Lower leg skin (tissue), 3 donors: Measurements from ENCODE around the gene CACNA1S.

Source experiments
- POLR2A ChIP-seq, 2 donors: fragments of 450-650 bp; IDR thresholded peaks; one replicate each; pipeline ENCODE4 v1.6.1; 2016 to 2017; ENCODE audit warnings: antibody characterized with exemption in 2 of 2, mild to moderate bottlenecking in 1 of 2, moderate library complexity in 1 of 2
- TF ChIP-seq, protein P1 (sequence below), 3 donors: fragments of 450-650 bp; IDR thresholded peaks; one replicate each; pipeline ENCODE4 v1.5.1; 2016; ENCODE audit warnings: antibody characterized with exemption in 3 of 3, mild to moderate bottlenecking in 3 of 3, moderate library complexity in 2 of 3

DNA sequence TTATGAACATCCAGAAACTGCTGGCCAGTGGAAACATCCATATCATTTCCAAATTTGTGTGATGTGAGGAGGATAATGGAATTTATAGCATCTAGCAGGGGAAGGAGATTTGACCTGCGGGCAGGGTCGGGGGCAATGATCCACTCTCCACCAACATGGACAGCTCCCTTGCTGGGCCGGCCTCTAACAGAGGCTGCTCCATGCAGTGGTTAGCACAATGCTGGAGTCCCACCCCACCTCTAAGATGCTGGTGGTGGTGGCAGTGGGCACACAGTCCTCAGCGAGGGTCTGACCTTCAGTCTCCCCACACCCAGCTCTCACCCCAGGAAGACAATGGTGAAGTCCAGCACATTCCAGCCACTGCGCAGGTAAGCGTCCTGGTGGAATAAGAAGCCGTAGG is 18.7 kb downstream of the CACNA1S start:
- TF ChIP-seq, protein P1, sequence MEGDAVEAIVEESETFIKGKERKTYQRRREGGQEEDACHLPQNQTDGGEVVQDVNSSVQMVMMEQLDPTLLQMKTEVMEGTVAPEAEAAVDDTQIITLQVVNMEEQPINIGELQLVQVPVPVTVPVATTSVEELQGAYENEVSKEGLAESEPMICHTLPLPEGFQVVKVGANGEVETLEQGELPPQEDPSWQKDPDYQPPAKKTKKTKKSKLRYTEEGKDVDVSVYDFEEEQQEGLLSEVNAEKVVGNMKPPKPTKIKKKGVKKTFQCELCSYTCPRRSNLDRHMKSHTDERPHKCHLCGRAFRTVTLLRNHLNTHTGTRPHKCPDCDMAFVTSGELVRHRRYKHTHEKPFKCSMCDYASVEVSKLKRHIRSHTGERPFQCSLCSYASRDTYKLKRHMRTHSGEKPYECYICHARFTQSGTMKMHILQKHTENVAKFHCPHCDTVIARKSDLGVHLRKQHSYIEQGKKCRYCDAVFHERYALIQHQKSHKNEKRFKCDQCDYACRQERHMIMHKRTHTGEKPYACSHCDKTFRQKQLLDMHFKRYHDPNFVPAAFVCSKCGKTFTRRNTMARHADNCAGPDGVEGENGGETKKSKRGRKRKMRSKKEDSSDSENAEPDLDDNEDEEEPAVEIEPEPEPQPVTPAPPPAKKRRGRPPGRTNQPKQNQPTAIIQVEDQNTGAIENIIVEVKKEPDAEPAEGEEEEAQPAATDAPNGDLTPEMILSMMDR (IDR thresholded peaks at IDR 0.05) = no peak
- TF ChIP-seq POLR2A (IDR thresholded peaks at IDR 0.05) = no peak
